ENCODE data around the gene MEGF6. TPM values are rescaled to one million over a fixed set of nuclear protein-coding genes. Genes with fewer than 3 reads are reported as not detected.

The MEGF6 gene
- total and polyA plus RNA-seq, 9 of the 15 experiments (the other 6 are each of a cell fraction or from before 2014, with no cell fraction given): 0.03 to 1.7 (median 0.24) TPM; not detected in 3

GRCh38 chr1:3482378-3482849 is 128.9 kb downstream of the MEGF6 start (continued):
- no peak for TF ChIP-seq DMBX1 (CRISPR knock-in tag; IDR thresholded peaks at IDR 0.05; ENCODE audit: borderline replicate concordance)
- no peak for TF ChIP-seq ETV6 (IDR thresholded peaks at IDR 0.05; ENCODE audit: borderline replicate concordance in 1 of 2, low read depth in 2 of 2, low read length in 1 of 2)
- TF ChIP-seq ETV6 (CRISPR knock-in tag; IDR thresholded peaks at IDR 0.05; ENCODE audit: borderline replicate concordance): no peak
- TF ChIP-seq PCBP1 (IDR thresholded peaks at IDR 0.05; ENCODE audit: low read depth, low read length, poor library complexity, severe bottlenecking): no peak
- peak; percentile 28 to 47 (median 42); a peak in 4 of 6 replicates for TF ChIP-seq CTCF (IDR thresholded peaks at IDR 0.05 in 2 of 3, conservative IDR thresholded peaks at IDR 0.05 in 1 of 3; ENCODE audit: insufficient read depth in 2 of 3, low read depth in 1 of 3, low read length in 3 of 3)
- no peak for TF ChIP-seq TOE1 (IDR thresholded peaks at IDR 0.05; ENCODE audit: borderline replicate concordance)
- no peak for TF ChIP-seq TOE1 (CRISPR knock-in tag; IDR thresholded peaks at IDR 0.05; ENCODE audit: borderline replicate concordance, low read depth)
- TF ChIP-seq NR2C1 (IDR thresholded peaks at IDR 0.05): no peak
- TF ChIP-seq NR2C1 (tag; IDR thresholded peaks at IDR 0.05): no peak
- no peak for TF ChIP-seq AFF1 (IDR thresholded peaks at IDR 0.05; ENCODE audit: low read depth in 1 of 2, partially characterized antibody in 2 of 2)
- TF ChIP-seq HIVEP1 (CRISPR knock-in tag; IDR thresholded peaks at IDR 0.05): no peak
- no peak for TF ChIP-seq PTRF (tag; IDR thresholded peaks at IDR 0.05)
- peak; percentile 36; the same call in 1 of the 2 replicates for TF ChIP-seq ATF3 (IDR thresholded peaks at IDR 0.05)
- no peak for TF ChIP-seq ATF3 (CRISPR knock-in tag; conservative IDR thresholded peaks at IDR 0.05)
- TF ChIP-seq BCLAF1 (IDR thresholded peaks at IDR 0.05; ENCODE audit: borderline replicate concordance in 1 of 2, control insufficient read depth in 1 of 2, low read depth in 2 of 2, low read length in 1 of 2): no peak
- peak; percentile 48; the same call in 1 of the 2 replicates for TF ChIP-seq ZBTB7A (IDR thresholded peaks at IDR 0.05; ENCODE audit: borderline replicate concordance, control insufficient read depth, low read depth, low read length)

All from K562 (cell line).